ENCODE data around the gene C17orf113.

Gene C17orf113

DNA sequence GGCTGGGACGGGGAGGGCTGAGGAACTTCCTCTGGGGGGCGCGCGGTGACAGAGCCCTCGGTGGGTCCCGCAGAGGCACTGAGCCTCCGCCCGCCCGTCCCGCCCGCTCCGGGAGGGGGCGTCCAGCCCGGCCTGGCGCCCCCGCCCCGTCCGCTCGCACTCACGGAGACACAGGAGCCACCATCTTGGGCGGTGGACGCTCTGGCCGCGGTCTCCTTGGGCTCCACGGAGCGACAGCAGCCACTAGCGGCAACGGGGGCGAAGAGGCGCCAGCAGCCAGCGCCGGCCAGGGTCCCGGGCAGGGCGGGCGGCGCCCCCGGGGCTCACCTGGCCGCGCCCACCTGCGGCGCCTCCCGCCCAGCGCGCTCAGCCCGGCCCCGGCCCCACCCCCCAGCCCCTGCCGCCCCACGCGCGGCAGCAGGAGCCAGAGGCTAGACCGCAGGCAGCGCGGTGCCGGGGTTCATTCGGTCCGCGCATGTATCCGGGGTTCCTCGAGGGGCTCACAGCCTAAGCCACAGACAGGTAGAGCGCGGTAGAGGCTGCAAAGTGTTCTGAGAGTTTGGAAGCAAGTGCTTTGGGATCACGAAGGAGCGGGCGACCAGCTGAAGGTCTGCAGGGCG lies at the start of gene C17orf113:
C17orf113 (minus strand) TSS at position 209 of the 620 bp plus-strand sequence. CDS start 7,225 bp downstream, outside the sequence.
- DNase-seq: peak; percentile 19 to 24

DNA sequence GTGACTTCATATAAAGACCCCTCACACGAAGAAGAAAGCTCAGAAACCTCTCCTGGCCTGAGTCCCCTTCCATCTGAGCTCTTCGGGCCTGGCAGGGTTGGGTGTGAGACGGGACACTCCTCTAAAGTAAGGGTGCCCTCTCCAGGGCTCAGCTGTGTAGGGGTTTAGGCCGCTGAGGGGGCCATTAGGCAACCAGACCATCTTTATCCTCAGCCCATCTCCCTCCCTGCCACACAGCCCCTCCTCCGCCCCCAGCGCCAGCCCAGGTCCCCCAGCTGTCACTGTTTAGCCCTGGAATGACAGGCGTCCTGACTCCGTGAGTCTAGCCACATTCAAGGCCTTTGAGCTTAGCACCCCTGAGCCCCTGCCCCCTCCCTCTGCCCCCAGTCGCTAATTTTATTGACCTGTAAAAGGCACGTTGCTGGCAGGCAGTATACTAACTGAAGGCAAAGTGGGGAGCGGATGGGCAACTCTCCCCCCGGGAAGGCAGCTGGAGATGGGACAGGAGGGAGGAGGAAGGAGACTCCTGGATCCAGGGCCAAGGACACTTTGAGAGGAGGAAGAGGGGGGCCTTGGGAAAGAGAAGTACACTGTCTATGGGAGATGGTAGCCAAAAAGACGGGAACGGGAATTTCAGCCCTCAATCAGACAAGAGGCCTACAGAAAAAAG lies 48.5 kb upstream of the C17orf113 start:
- no peak for DNase-seq

DNA sequence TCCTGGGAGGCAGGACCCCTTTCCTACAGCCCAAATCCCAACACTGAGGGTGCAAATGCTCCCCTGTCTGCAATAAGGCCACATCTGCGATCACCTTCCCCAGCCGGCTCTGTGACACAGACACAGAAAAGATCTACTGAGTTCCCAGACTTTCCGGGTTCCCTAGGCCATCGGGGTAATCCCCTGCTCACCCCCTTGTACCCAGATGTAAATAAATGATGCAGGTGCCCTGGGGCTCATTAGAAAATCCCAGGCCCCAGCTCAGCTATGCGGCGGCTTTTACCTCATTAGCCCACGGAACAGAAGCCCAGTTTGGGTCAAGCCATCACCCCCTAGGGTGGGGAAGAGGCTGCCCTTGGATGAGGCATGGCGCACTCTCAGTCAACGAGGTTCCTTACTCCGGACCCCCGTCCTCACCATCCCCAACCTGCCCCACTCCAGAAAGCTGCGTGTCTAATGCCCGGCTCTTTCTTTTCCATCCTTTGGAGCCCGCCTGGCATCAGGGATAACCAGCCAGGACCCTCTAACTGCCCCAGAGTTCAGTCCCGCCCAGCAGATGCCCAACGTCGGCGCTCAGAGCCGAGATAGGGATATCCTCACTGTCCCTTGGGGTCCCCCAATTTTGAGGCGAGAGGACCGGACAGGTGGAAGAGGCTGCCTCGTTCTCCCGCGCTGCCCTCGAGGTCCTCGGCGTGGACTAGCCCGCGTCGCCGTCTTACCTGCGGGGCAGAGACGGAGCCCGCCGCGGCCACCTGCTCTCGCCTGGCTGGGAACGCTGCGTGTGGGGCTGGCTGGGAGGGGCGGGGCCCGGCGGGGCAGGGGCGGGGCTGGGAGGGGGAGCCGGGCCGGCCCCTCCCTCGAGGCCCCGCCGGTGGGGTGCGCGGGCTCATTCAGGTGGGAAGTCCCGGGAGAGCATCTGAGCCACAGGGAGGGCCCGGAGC lies 47.6 kb upstream of the C17orf113 start, which contains the start of gene ZNF385C:
ZNF385C (minus strand) TSS at position 783 of the 941 bp plus-strand sequence. CDS start 35,417 bp downstream, outside the sequence.
- DNase-seq: peak; percentile 35 to 64

DNA sequence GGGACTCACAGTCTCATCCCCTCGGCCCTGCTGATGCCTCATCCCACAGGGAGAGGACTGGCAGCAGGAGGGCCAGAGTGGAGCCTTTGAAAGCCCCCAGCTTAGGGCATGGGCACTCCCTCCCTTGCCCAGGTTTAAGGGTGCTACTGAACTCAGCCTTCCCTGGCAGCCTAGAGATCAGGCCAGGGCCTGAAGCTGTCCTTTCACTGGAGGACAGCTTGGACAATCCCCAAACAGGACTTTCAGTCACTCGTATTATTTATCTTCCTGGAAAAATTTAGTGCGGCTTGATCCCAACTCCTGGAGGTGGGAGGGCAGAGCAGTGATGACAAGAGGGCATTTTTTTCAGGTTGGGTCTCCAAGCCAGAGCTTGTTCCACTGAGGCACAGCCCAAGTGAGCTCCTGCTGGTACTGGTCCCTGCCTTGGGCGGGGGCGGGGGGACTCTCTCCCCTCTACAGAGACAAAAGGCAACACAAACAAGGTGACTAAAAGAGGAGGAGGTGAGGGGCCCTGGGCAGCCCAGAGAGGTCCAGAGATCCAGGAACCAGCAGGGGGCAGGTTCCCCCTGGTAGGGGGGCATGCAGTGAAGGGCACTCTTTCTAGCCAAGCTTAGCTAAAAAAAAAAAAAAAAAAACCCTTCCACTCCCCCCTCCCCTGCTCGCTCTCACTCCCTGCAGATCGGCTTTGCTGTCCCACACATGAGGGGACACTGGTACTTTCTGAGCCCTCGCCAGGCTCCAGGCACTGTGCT lies 46.1 kb upstream of the C17orf113 start:
- DNase-seq: no peak

DNA sequence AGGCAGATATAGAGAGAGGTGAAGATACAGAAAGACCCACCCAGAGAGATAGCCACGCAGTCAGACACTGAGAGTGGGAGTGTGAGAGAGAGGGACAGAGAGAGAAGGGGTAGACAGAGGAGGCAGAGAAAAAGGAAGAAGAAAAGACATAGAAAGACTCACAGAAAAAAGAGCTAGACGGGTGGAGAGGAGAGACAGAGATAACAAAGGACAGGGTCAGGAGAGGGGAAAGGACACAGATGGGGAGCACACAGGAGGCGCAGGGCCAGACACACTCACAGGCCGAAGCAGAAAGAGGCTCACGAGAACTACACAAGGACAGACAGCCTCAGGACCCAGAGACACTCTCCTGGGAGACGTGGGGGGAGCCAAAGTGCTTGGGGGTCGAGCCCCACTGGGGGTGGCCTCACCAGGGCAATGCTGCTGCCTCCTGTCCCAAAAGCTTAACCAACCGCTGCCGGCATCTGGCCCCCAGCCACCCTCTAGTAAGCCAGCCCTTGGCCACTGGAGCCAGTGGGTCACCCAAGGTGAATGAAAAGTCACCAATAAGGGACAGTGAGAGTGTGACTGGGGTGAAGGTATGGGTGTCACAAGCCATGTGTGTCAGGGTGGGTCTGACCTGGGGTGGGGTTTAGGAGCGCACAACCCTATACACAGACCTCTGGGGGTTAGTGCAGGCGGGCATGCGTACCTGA lies 44.1 kb upstream of the C17orf113 start:
- DNase-seq: no peak

DNA sequence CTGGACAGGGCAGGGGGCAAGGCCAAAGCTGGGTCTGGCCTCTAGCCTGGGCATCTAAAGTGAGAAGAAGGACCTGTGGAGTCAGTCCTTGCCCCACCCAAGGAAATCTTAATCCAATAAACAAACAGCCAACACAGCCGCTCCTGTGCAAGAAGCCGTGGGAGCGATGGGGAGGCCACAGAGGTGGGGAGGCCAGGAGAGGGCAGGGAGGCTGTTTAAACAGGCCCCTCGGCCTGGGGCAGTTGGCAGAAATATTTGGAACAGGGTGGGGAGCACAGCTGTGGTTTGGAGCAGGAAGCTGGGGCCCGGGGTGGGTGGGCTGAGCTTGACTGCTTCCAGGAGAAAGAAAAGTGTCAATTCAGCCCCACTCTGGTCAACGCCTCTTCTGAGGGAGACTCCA lies 42.5 kb upstream of the C17orf113 start:
- no peak for DNase-seq

DNA sequence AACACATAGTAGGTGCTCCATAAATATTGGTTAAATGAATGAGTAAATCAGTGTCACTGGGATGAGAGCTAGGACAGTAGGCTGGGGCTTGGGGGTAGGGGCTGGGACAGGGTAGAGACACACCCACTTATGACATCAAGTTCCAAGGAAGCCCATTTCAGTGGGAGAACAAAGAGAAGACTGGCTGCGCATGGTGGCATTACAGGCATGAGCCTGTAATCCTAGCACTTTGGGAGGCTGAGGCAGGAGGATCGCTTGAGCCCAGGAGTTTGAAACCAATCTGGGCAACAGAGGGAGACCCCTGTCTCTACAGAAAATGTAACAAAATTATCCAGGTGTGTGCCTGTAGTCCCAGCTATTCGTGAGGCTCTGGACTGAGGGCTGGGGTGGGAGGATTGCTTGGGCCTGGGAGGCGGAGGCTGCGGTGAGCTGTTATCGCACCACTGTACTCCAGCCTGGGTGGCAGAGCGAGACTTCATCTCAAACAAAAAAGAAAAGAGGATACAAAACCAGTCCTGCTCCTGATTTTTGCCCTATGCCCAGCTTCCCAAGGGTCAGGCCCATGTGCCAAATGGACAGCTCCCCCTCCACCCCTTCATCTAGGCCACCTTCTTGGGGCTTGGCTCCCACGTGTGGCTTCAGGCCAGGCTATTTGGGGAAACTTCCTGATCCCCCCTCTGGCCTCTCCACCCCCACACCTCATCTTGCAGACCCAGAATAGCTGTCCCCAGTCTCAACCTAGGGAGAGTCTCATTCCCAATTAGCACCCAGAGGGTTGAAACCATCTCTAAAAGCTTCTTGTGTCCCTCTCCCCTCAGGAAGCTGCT lies 40.8 kb upstream of the C17orf113 start:
- DNase-seq: no peak

DNA sequence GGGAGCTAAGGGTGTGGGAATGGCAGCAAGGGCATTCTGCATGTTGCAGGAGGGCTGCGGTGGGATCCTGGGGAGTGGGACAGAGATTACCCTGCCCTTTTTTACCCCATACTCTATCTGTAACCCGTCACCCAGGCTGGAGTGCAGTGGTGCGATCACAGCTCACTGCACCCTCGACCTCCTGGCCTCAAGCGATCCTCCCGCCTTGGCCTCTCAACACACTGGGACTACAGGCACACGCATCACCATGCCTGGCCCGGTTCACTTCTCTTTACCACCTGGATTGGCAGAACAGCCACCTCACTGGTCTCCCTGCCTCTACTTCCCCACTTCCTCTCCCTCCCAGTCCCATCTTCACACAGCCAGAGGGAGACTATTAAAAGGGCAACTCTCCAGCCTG lies 38.3 kb upstream of the C17orf113 start:
- DNase-seq: no peak

DNA sequence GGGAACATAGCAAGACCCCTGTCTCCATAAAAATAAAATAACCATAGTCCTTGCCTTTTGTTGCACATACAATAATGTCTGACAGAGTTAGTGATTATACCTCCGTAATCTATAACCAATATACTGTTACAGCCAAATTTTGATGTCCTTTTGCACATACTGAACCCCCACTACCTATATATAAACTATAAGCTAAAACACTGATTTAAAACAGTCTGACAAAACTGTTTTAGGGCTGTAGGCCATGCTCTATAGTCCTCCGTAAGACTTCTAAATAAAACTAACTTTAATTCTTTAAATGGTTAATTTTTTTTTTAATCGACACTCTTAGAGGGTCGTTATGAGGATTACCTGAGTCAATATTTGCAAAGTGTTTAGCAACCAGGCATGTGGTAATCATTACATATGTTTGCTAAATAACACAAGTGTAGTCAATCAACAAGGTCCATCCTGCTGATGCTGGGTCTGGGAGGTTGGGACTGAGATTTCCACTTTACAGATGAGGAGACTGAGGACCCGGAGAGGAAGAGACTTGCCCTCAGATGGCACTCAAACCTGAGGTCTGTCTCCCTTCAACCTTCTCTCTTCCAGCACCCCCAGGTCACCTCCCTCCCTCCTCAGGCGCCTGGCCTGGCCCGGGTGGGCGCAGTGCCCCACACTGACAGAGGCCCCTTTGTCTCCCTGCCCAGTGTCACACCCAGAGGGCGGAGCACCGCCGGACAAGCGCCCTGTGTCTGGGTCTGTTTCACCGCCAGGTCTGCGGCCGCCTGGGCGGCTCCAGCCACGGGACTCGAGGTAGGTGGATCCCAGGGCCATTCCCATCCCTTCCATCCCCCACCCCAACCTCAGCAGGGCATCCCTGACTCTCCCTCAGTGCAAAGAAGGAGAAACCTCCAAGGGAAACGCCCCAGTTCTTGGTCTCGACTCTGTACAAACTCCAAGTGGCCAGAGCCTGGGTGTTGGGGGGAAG lies 37.6 kb upstream of the C17orf113 start:
- no peak for DNase-seq

DNA sequence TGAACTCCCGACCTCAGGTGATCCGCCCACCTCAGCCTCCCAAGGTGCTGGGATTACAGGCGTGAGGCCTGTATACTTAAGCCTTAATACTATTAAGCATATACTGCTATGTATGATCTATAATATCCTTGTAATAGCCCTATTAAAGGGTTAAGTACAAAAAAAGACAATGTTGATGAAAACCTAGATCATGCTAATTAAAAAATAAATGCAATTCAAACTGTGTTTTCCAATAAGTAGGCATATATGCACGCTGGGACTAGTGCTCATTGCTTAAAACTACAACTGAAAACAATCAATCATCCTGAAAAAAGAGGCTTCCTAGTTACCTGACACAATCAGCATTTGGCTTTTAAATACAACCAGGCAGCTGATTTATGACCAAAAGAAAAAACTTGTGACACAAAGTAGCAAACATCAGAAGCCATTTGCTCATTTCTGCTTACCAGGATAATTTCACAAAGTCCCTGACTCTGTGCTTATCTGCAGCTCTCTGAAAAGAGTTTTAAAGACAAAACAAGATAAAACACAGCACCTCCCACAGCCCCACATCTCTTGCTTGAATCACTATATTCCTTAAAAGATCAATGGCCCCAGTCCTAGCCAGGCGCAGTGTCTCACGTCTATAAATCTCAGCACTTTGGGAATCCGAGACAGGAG lies 36.8 kb upstream of the C17orf113 start:
- DNase-seq: no peak

DNA sequence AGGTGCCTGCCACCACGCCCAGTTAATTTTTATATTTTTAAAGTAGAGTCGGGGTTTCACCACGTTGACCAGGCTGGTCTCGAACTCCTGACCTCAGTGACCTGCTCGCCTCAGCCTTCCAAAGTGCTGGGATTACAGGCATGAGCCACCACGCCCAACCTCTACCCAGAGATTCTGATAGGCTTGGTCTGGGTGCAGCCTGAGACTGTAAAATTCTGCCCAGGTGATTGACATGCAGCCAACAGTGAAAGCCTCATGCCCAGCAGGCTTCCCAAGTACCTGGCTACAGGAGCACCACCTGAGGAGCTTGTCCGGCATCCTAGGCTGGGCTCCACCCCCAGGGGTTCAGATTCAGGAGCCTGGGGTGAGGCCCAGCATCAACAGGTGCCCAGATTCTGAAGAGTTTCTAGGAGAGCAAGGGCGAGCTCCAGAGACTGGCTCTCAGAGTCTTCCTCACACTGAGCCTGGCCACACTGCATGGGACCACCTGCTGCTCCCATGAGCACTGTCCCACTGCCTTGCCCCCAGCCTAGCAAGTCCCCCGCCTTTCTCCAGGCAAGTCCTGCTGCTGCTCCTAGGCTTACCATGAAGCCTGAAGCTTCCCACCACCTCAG lies 31.2 kb upstream of the C17orf113 start:
- no peak for DNase-seq

DNA sequence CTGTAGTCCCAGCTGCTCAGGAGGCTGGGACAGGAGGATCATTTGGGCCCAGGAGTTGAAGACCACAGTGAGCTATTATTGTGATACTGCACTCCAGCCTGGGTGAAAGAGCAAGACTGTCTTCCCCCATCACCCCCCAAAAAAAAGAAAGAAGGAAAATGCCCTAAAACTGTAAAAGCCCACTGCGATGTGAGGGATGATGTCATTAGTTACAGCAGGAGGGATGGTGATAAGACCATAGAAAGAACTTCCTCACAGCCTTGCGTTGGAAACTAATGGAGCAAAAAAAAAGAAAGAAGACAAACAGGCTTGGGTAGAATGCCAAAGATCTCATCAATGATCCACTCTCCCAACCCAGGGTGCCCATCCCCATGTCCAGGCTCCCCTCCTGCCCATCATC lies 29.1 kb upstream of the C17orf113 start:
- no peak for DNase-seq

DNA sequence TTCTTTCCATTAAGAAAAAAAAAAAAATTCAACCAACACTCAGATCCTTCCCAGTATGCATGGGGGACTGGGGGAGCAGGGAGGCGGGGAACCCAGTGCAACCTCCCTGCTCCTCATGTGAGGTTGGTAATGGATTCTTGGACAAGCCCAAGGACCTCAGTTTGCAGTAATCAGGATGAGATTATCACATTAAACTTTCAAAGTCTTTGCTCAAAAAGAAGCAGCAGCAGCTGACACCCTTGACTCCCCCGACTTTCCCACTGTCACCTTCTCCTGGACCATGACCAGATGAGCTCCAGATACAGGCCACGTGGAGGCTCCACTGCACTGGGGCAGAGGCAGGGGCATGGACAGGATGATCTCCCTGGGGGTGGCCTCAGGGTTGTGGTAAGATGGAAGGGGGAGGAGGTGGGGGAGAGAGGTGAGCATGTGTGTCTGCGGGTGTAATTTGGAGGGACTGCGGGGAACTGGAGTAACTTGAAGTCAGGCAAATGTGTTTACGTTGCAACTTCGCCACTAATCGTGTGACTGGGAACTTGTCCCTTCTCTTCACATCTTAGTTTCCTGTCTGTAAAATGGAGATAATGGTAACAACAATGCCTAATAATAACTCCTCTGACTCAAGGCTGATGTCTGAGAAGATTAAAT lies 28.1 kb upstream of the C17orf113 start:
- no peak for DNase-seq

DNA sequence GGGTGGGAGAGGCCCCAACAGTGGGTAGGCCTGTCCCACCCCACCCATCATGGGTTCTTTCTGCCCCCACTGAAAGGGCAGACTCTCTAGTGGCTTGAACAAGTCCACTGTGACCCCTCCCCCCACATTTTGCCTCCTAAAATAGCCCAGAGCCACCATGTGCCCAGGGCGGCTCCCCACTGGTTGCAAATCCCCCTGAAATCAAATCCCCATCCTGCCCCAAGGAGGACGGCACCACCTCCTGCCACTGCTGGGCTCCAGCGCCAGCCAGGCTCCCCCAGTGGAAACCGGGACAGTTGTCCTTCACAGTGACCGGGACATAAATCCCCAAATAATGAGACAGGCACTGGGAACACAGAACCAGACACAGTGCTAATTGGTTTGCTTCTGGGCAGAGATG lies 27.4 kb upstream of the C17orf113 start:
- no peak for DNase-seq

DNA sequence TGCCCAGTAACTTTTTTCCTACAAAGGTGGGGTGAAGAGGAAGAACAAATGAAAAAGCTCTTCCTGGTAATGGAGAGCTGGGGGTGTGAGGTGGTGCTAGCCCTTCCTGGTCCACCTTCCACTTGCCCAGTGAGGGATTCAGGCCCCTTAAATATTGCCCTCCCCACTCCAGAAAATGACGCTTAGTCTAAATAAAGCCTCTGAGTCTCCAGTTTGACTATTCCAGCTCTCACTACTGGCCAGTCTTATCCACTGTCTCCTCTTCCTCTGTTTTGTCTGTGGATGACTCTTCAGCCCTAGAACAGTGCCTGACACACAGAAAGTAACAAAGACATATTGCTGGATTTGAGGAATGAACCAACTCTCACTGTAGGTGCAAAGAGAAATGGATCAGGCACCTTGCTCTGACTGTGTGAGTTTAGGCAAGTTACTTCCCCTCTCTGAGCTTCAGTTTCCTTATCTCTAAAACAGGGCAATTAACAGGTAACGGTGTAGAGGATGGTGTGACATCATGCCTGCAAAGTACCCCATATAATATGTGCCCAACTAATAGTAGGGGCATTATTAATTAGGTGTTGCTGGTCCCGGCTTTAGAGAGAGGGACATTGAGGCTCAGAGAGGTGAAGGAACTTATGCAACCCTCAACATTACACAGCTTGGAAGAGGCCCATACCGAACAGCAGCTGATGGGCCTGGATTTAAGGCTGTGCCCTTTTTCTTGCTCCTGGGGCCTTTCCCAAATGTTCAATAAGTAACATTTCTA lies 26.6 kb upstream of the C17orf113 start:
- no peak for DNase-seq

DNA sequence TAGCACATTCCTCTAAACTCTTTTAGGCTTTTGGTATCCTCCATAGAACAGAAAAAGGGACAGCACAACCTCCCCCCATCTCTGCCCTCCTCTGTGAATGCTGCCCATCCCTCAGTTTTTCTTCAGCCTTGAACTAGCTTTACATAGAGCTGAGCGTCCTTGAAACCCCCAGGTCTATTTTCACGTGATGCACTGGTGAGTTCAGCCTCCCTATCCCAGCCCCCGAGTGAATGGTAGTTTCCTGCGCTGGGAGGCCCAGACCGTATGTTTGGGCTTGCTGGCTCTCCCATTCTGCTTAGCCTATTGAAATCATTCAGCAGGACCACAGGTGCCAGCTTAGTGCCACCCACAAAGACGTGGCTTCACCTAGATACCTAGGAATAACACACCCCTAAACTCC lies 25.4 kb upstream of the C17orf113 start:
- DNase-seq: no peak
